ENCODE measurements around the gene FAM131C.
A peak's percentile ranks its signal among the peaks of the same experiment; 100 is the strongest.
"Not testable (repeated sequence)": the region's sequence is repeated elsewhere in the genome, so short reads cannot be mapped to it uniquely, and the experiment has no call there.

The FAM131C gene

DNA sequence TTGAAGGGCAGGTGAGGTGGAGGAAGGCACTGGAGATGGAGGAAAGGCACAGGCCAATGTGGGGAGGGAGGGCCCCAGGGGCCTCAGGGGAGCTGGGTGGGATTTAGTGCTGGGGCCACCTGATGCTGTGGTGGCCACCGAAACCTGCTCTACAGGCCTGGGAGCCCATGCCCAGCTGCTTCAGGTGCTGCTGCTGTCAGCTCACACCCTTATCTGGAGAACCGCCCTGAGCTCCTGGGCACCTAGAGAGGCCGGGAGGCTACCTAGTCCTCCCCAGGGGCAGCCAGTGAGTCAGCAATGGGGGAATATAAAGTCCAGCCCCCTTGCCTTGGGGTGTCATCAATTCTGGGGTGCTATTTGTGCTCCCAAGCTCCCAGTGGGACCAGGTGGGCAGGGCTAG, 12.2 kb downstream of the FAM131C start:
- no peak for DNase-seq (ENCODE audit: low spot score)

GRCh38 chr1:16058394-16059120, 14.9 kb downstream of the FAM131C start:
- not testable (repeated sequence) for FAIRE-seq; DNase-seq (ENCODE audit: low spot score)

More for the DNA sequence above, 12.2 kb downstream of the FAM131C start:
- FAIRE-seq = no peak

- FAIRE-seq; DNase-seq (ENCODE audit: low spot score): not testable (repeated sequence)
Measured at GRCh38 chr1:16057314-16057915, 16.0 kb downstream of the FAM131C start.

DNA sequence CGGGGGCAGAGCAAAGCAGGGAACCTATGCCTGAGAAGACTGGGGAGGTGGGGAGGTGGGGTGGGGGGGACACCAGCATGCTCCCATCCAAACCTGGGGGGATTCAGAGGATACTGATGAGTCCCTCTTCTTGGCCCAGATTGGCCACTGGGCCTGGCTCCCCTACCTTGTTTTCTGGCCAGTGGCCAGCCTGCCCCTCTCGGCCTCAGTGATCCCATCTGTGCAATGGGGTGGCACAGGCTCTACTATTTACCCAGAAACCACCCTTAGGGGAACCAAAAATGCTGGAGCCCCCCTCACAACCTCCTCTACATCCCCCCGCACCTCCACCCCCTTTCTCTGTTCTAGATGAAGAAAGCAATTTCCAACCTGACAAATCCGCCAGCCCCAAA, 16.9 kb downstream of the FAM131C start:
- DNase-seq (ENCODE audit: low spot score); FAIRE-seq: not testable (repeated sequence)

GRCh38 chr1:16055613-16056520, 17.6 kb downstream of the FAM131C start:
- DNase-seq (ENCODE audit: low spot score) = peak; percentile 92
- FAIRE-seq = peak; percentile 35

GRCh38 chr1:16054598-16055540, 18.6 kb downstream of the FAM131C start:
- no peak for FAIRE-seq
- no peak for DNase-seq (ENCODE audit: low spot score)

GRCh38 chr1:16053781-16054502, 19.5 kb downstream of the FAM131C start:
- FAIRE-seq = no peak
- DNase-seq (ENCODE audit: low spot score) = no peak

- FAIRE-seq; DNase-seq (ENCODE audit: low spot score): not testable (repeated sequence)
Measured at GRCh38 chr1:16051949-16052348, 21.5 kb downstream of the FAM131C start.

- FAIRE-seq (no peak), DNase-seq (ENCODE audit: low spot score) (no peak)
Measured at GRCh38 chr1:16051039-16051438, 22.4 kb downstream of the FAM131C start.

- no peak for FAIRE-seq
- DNase-seq (ENCODE audit: low spot score) = no peak
Measured at GRCh38 chr1:16050328-16050727, 23.1 kb downstream of the FAM131C start.

- no peak for FAIRE-seq
Measured at GRCh38 chr1:16048573-16049189, 24.8 kb downstream of the FAM131C start.

GRCh38 chr1:16047791-16048475, 25.5 kb downstream of the FAM131C start:
- DNase-seq (ENCODE audit: low spot score) (no peak), FAIRE-seq (no peak)

More at GRCh38 chr1:16048573-16049189, 24.8 kb downstream of the FAM131C start:
- no peak for DNase-seq (ENCODE audit: low spot score)

DNA sequence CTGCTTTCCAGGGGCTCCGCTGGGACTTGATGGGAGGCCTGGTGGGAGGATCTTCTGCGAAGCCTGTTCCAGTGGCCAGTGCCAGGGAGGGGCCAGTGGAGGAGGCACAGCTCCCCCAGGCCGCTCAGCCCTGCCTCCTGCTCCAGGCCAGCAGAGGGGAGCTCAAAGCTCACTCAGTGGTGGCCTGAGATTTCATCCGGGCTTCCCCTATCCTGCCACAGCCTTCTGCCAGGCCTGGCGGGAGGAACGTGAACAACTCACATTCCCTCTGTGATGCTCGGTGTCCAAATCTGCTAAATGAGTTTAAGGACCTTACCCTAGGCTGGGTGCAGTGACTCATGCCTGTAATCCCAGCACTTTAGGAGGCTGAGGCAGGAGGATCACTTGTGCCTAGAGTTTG, 26.6 kb downstream of the FAM131C start:
- DNase-seq (ENCODE audit: low spot score) (no peak), FAIRE-seq (no peak)

- DNase-seq (ENCODE audit: low spot score) = no peak
- FAIRE-seq = no peak
Measured at GRCh38 chr1:16043950-16044349, 29.5 kb downstream of the FAM131C start.

DNA sequence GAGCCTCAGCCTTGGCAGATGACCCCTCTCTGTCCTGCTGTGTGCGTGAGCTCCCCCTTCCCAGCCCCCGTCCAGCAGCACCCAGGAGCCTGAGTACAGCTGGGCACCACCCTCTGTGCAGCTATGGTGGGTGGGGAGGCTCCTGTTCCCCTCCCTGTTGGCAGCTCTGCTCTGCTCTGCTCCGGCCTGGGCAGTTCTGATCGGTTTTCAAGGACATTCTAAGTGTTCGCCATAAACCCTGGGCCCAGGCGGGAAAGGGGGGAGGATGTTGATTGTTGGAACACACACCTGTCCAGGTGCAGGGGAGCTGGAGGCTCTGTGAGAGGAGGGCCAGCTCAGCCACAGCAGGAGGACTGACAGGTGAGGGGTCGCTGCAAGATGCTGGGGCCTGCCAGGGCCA, 29.9 kb downstream of the FAM131C start, which contains the start of gene CLCNKB:
Gene CLCNKB, plus strand, starts transcription at position 262 of the 400 bp plus-strand sequence. CDS start 711 bp downstream, outside the sequence.
- DNase-seq (ENCODE audit: low spot score) (no peak), FAIRE-seq (no peak)

DNA sequence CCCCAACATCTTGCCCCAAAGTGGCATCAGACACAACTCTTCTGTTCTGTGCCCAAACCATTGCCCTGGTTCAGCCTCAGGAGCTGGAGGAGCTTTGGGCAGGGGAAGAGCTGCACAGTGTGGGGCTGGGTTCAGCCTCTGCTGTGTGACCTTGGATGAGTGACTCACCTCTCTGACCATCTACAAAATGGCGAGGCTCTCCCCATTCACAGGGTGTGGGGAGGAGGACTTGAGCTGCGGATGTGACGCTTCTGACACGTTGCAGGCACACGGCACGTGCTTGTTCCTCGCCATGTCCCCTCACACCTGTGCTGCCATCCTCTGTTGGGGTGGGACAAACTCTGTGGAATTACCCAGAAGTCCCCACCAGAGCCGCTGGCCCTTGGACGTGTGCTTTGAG, 30.8 kb downstream of the FAM131C start:
- FAIRE-seq = peak; percentile 70
- DNase-seq (ENCODE audit: low spot score) = not testable (repeated sequence)

DNA sequence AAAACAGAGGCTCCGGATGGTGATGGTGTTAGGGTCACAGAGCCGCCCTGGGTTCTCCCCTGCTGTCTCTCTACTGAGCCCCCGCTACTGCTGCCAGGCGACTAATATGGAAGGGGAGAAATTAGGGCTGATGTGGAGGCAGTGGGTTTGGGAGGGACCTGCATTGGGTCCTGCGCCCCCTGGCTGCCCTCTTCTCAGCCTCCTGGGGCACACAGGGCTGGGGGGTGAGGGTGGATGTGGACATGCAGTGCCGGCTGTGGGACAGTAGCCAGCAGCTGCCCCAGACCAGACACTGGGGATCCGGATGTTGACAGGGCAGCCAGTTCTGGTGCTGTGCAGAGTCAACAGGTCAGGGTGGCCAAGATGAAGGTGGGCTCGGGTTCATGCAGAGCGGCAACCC, 31.4 kb downstream of the FAM131C start:
- no peak for FAIRE-seq

GRCh38 chr1:16041200-16041599, 32.3 kb downstream of the FAM131C start:
- FAIRE-seq (no peak), DNase-seq (ENCODE audit: low spot score) (no peak)

More for the DNA sequence above, 31.4 kb downstream of the FAM131C start:
- DNase-seq (ENCODE audit: low spot score) = no peak

GRCh38 chr1:16039871-16040270, 33.6 kb downstream of the FAM131C start:
- not testable (repeated sequence) for DNase-seq (ENCODE audit: low spot score); FAIRE-seq

Measured in urothelium cell line (cell line).